NCI-H2029 (cell line): ENCODE measurements around the gene UGT1A9.

Experiments used
- DNase-seq: peaks from one replicate; lab custom pipeline; 2025; lab: John Stamatoyannopoulos, UW

Gene UGT1A9

DNA sequence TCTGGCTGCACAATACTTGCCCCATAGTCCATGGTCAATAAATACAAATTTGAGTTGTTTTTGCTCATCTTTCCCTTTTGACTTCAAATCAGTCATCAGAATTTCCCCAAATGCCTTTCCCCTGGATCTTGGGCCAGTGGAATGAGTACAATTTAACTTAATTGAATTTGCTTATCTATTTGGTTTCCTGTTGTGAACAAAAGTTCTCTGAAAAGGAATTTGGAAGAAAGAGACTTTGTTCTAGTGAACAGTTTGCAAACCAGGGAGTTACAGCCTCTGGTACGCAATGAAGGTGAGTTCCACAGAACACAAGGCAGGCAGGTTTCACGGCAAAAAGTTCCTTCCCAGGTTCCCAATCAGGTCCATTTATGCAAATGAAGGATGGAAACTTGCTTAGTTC lies 87.2 kb downstream of the UGT1A9 start:
- DNase-seq = no peak

DNA sequence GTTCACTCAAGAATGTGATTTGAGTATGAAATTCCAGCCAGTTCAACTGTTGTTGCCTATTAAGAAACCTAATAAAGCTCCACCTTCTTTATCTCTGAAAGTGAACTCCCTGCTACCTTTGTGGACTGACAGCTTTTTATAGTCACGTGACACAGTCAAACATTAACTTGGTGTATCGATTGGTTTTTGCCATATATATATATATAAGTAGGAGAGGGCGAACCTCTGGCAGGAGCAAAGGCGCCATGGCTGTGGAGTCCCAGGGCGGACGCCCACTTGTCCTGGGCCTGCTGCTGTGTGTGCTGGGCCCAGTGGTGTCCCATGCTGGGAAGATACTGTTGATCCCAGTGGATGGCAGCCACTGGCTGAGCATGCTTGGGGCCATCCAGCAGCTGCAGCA lies 88.3 kb downstream of the UGT1A9 start, which contains the start of gene UGT1A1:
UGT1A1 (plus strand) TSS at position 228 of the 400 bp plus-strand sequence; CDS start at position 246, 18 bp downstream.
- no peak for DNase-seq

DNA sequence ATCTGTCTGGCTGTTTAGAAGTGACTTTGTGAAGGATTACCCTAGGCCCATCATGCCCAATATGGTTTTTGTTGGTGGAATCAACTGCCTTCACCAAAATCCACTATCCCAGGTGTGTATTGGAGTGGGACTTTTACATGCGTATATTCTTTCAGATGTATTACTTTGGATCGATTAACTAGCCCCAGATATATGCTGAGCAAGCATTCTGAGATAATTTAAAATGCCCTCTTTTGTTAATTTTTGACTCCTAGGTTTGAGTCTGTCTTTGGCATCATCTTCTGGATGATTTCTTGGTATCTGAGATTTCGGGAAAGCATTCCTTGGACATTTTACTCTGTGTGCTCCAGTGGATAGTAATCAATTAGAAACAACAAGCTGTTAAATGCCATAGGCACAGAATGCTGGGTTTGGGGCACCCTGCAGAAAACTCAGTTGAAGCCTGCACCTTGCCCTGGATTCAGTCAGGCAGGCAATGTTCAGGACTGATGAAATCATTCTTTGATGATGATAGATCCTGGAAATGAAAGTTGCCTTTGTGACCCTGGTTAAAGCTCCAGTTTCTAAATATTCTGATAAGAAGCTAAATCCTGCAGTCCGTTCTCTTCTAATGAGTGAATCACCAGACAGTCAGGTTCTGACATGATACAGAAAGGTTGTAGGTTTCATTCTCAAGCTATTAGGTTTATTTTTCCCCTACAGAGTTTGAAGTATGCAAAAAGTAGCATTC lies 89.5 kb downstream of the UGT1A9 start:
- no peak for DNase-seq

DNA sequence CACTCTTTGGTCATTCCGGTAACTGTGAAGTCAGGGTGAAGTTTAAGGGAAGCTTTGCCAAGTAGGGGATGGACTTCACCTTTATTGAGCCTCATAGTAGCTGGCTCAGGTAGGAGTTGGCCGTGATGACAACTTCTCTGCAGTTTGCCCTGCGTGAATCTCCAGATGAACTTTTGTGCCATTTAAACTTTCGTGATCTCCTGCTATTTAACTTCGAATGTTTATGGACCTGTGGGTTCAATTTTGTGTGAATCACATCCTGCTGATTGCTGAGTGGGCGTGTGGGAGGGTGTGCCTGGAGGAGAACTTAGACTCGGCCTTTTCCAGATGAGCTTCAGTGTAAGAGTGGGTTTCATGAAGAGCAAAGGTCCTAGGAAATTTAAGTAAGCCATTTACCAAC lies 92.6 kb downstream of the UGT1A9 start:
- DNase-seq = no peak

DNA sequence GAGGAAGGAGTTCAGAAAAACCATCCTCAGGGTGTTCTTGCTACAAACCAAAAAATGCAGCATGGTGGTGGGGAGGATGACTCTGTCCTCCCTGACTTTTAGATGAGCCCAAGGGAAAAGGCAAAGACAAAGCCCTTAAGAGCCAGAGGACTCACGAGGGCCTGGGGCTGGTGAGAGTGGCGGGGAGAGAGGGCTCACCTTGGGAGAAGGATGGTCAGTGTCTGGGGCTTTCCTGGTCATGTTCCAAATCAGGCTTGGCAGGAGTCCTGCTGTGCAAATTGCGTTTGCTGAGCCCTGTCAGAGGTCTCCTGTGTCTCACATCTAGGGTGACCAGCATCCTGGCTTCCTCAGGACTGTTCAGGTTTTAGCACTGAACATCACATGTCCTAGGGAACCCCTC lies 93.1 kb downstream of the UGT1A9 start:
- DNase-seq = no peak

DNA sequence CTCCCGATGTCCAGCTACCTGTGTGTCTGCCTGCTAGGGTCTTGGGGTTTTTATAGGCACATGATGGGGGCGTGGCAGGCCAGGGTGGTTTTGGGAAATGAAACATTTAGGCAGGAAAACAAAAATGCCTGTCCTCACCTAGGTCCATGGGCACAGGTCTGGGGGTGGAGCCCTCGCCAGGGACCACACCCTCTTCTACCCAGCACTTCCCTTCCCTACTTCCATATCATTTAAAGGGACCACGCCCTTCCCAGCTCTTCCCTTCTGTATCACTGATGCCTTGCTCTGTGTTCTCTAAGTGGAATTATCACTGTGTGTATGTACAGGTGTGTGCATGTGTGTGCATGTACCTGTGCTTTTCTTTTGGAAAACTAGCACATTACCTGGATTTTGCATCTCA lies 94.7 kb downstream of the UGT1A9 start:
- DNase-seq = no peak

DNA sequence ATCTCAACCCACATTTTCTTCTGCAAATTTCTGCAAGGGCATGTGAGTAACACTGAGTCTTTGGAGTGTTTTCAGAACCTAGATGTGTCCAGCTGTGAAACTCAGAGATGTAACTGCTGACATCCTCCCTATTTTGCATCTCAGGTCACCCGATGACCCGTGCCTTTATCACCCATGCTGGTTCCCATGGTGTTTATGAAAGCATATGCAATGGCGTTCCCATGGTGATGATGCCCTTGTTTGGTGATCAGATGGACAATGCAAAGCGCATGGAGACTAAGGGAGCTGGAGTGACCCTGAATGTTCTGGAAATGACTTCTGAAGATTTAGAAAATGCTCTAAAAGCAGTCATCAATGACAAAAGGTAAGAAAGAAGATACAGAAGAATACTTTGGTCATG lies 96.4 kb downstream of the UGT1A9 start:
- no peak for DNase-seq

DNA sequence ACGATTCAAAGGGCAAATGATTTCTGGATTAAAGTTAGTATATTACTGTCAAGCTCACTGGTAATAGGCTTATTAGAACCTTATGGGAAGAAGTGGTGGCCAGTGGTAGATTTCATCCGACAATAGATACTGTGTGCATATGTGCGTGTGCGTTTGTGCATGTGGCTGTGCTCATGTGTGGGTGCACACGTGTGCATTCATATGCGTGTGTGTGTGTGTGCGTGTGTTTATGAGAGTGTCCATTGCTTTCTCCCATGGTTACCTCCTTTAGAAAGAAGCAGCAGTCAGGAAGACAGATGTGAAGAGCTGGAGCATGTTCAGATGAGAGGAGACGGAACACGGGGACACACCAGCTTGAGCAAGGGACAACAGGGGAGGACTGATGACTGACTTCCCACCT lies 97.6 kb downstream of the UGT1A9 start:
- DNase-seq = no peak

DNA sequence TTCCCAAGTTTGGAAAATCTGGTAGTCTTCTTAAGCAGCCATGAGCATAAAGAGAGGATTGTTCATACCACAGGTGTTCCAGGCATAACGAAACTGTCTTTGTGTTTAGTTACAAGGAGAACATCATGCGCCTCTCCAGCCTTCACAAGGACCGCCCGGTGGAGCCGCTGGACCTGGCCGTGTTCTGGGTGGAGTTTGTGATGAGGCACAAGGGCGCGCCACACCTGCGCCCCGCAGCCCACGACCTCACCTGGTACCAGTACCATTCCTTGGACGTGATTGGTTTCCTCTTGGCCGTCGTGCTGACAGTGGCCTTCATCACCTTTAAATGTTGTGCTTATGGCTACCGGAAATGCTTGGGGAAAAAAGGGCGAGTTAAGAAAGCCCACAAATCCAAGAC lies 100.5 kb downstream of the UGT1A9 start:
- no peak for DNase-seq

DNA sequence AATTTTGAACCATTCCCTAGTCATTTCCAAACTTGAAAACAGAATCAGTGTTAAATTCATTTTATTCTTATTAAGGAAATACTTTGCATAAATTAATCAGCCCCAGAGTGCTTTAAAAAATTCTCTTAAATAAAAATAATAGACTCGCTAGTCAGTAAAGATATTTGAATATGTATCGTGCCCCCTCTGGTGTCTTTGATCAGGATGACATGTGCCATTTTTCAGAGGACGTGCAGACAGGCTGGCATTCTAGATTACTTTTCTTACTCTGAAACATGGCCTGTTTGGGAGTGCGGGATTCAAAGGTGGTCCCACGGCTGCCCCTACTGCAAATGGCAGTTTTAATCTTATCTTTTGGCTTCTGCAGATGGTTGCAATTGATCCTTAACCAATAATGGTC lies 100.9 kb downstream of the UGT1A9 start:
- no peak for DNase-seq

DNA sequence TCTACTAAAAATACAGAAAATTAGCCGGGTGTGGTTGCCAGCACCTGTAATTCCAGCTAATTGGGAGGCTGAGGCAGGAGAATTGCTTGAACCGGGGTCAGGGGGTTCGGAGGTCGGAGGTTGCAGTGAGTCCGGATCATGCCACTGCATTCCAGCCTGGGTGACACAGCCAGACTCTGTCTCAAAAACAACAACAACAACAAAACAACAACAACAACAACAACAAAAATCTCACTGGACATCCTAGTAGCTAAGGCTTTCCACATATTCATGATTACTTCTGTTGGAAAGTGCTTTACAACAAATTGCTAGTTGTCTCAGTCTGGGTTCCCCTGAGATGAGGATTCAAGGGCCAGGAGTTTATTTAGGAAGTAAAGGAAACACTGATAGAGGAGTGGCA lies 102.2 kb downstream of the UGT1A9 start:
- DNase-seq = no peak

DNA sequence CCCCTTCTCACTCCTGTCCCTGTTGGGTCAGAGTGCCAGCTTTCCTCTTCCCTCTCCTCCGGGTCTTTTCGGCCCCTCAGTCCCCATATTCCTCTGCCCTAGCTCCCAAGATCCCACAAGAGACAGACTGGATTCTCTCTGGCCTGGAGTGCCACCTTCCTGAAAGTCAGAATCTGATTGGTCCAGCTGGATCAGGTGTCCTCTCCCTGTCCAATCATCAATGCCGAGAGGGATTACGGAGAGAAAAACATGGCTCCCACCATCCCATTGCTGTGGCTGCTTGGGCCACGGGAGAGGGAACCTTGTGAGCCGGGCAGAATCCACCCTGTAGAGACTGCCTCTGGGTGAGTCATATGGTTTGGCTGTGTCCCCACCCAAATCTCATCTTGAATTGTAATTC lies 103.7 kb downstream of the UGT1A9 start:
- DNase-seq = no peak

DNA sequence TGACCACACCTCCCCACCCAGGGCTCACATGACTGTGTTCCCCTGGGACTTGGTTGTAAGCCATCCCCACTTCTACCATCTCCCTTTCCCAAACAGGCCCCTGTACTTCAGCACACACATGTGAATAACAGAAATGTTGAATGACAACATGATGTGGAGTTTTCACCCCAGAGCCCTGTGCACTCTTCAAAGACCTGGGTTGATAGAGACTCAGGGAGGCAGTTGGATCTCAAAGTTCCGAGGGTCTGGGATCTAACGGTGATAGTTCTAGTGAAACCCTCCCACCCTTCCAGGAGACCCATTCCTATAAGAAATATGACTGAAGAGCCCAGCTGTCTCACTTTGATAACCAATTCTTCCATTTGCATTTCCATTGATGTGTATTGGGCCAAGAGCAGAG lies 106.3 kb downstream of the UGT1A9 start, which contains the start of gene MROH2A:
MROH2A (plus strand) TSS at position 301 of the 400 bp plus-strand sequence. CDS start 1,029 bp downstream, outside the sequence.
- no peak for DNase-seq

DNA sequence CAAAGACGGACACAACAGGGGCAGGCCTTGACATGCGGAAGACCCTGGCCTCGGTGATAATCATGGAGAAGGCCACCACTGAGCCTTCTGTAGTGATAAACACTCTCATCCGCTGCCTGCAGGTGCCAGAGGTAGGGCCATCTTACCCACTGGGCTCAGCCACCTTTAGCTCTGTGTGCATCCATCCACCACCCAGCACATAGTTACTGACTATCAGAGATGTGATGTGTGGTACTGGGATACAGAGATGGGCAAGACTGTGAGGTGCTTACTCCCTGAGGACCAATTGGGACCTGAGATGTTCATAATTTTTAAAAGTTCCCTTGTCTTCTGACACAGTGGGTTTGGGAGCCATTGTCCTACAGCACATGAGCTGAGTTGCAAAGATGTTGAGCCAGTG lies 108.0 kb downstream of the UGT1A9 start:
- DNase-seq = no peak

DNA sequence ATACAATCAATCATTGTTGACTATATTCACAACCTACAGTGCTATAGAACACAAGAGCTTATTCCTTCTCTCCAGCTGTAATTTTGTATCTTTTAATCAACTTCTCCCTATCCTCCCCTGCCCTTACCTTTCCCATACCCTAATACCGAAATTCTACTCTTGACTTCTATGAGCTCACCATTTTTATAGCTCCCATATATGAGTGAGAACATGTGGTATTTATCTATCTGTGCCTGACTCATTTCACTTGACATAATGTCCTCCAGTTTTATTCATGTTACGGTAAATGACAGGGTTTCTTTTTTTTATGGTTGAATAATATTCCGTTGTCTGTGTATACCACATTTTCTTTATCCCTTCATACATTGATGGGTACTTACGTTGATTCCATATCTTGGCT lies 109.1 kb downstream of the UGT1A9 start:
- DNase-seq = no peak

DNA sequence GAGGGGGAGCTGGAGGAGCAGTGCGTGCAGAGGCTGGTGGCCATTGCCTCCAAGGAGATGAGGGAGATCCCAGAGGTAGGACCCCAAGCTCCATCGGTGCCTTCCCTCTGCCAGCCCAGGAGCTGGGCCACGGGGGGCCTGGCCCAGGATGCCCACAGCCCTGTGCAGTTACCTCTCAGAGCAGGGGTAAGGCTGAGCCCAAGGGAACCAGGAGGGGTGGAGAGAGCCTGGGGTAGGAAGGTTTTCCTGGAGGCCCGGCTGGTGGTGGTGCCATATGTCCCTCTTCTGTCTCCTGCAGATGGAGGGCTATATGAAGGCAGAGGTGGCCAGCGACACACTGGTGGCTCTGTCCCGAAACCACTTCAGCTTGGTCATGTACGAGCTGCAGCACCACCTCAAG lies 117.9 kb downstream of the UGT1A9 start:
- DNase-seq = no peak

DNA sequence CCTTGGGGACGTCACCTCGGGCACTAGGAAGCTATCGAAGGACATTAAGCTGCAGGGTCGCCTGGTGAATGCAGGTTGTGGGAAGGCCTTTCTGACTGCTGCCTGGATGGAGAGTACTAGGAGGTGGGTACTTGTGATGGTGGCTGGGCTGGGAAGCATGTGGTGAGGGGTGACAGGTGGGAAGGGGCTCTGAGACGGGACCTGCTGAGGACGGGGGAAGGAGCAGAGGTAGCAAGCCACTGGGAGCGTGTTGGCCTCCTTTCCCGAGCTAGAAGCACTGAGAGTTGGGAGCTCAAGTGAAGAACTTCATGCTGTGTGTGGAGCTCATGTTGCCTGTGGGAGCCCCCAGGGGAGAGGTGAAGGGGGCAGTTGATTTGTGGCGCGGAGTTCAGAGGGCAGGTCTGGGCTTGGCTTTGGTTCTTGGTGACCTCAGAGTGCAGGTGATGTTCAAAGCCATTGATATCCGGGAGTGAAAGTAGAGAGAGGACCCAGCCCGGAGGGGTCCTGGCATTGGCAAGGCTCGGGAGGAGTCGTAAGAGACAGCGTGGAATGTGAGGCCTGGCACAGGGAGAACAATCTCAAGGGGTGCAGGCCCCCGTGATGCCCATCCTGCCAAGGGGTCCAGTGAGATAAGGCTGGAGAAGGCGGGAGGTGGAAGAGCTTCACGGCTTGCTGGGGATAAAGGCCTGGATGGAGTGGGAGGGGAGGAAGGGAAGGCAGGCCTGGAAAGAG lies 119.6 kb downstream of the UGT1A9 start:
- DNase-seq = no peak

DNA sequence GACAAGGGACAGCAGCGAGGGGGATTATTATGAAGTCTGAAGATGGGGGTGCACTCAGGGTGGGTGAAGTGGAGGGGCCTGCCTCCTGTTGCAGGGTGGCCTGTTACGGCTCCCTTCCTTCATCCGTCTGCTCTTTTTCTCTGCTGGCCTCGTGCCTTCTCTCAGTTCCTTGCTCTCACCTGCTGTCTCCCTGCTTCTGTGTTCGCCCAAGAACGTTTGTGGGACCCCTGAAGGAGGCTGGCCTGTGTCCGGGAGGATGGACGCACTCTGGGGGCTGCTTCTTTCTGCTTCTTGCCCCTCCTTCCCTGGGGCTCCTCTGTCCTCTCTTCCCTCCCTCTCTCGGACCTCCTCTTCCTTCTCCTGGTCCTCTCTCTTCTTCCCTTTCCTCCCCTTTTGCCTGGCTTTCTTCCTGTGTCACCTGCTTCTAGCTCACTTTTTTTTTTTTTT lies 120.2 kb downstream of the UGT1A9 start:
- DNase-seq = no peak

DNA sequence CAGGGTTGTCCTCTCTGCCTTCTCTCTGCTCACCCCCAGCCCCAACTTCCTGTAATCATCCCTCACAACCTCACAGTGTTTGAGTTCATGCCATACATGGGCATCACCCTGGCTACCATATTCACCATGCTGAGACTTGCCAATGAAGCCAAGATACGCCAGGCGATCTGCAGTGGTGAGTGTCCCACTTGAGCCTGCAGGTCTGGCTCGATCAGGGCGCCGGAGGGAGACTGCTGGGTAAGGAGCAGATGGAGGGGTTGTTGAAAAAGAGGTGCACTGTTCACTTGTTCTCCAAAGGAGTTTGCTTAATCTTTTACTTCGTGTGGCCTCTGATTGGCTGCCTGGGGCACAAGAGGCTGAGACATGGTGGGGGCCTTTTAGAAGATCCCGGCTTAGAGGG lies 121.0 kb downstream of the UGT1A9 start:
- no peak for DNase-seq

DNA sequence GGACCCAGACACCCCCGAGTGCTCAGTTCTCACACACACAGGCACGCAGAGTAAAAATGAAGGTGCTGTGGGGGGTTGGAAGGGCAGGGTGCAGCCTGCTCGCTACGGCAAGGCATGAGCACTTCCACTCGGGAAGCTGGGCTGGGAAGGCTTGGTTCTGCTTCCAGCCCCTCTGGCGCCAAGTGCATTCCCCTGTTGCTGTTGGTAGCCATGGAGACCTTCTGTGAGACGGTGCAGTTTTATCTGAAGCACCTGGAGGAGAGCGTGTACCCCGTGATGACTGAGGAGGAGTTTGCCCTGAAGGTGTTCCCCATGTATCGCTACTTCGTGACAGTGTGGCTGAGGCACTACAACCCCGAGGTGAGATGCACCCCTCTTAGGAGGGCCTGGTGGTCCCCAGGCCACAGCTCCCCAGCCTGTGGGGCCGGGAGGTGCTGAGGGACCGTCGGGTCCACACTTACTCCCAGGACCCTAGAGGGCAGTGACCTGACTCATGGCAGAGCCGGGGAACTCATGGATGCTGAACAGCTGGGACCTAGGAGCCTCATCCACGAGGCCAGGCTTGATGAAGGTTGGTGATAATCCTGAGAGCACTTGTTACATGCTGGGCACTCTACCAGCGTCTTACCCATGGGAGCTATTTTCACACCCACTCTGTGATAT lies 121.9 kb downstream of the UGT1A9 start:
- no peak for DNase-seq

DNA sequence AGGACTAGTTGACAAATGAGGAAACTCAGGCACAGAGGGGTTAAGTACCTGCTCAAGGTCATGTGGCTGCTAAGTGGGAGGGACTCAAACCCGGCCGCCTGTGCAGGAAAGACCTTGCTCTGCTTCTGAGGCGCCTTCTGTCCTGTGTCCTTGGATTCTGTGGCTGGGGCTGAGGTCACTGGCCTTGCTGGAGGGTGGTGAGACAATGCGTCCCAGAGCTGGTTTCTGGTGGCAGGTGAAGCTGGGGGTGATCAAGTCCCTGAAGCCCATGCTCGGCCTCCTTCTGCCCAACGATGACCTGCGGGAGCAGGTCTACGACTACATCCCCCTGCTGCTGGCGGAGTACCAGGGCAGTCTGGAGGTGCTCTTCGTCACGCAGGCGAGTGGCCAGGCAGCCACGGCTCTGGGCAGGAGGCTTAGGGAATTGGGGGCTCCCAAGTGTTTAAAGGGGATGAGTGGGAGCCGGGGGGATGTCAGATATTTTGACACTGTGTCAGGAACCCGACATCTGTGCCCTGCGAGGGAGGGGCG lies 122.5 kb downstream of the UGT1A9 start:
- DNase-seq = no peak

DNA sequence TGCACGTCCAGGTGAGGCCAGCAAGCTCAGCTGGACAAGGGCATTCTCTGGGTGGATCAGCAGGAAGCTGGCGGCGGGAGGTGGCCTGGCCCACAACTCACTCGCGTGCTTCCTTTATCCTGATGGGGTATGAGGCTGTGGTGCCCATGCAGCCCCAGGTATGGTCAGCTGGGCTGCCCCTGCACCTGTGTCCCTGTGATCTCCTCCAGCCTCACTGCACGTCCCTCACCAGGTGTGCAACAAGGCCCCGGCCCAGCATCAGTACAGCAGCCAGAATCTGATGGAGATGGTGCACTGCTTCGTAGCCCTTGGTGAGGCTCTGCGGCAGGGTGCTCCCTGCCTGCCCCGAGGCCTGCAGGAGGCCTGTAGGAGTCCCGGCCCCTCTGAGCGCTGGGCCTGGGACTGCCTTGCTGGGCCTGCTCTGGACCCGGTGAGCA lies 124.1 kb downstream of the UGT1A9 start:
- DNase-seq = no peak

DNA sequence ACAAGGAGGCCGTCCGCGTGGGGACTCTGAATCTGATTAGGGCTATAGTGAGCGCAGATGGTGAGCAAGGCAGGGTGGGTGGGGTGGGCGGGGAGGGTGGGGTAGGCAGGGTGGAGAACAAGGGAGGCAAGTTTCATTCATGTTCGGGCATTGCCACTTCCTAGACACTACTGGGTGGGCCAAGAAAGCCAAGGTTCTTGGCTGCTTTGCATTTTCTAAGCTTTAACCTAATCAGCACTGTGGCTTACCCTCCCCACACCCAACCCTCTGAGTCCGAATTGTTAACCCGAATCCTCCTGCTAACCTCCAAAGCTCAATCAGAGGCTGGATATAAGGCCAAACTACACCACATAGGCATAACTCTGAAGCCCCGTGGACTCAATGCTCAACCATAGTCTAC lies 124.6 kb downstream of the UGT1A9 start:
- DNase-seq = no peak
